ENCODE measurements around the gene ACER2. TPM values are rescaled to one million over a fixed set of nuclear protein-coding genes. Genes with fewer than 3 reads are reported as not detected.
"Not testable (repeated sequence)": the region's sequence is repeated elsewhere in the genome, so short reads cannot be mapped to it uniquely, and the experiment has no call there.

The ACER2 gene
- total RNA-seq, 2 experiments from 2014 or later = 2.0 to 2.2 TPM

GRCh38 chr9:19433729-19434128 lies 24.9 kb downstream of the ACER2 start:
- CTCF ChIA-PET; H3K27me3 Mint-ChIP-seq (ENCODE audit: low read depth); H3K9me3 Mint-ChIP-seq; H3K4me1 Mint-ChIP-seq (ENCODE audit: low read depth); H3K4me3 Mint-ChIP-seq; H3K27ac Mint-ChIP-seq; DNase-seq; intact Hi-C loops (cut with micrococcal nuclease); H3K36me3 Mint-ChIP-seq (ENCODE audit: low read depth): not testable (repeated sequence)

GRCh38 chr9:19440376-19440775 lies 31.6 kb downstream of the ACER2 start:
- H3K36me3 Mint-ChIP-seq (ENCODE audit: low read depth) = peaks cover 2% of the 10 kb centered on the region
- CTCF ChIA-PET = interaction anchor here (0.7 to 1.1 kb wide), 3 partner anchors 17 to 25 kb away, joined by 3 to 4 read pairs (median 3); no protein-coding TSS in a partner anchor
- H3K27ac Mint-ChIP-seq = no peak overlapping the region
- DNase-seq = no peak
- no peaks in the 10 kb centered on the region for H3K9me3 Mint-ChIP-seq
- H3K27me3 Mint-ChIP-seq (ENCODE audit: low read depth) = no peaks in the 10 kb centered on the region
- peaks cover 17% of the 10 kb centered on the region for H3K4me1 Mint-ChIP-seq (ENCODE audit: low read depth)
- intact Hi-C loops (cut with micrococcal nuclease) = no loop called here
- no peak overlapping the region for H3K4me3 Mint-ChIP-seq

- Mint-ChIP-seq H3K4me3 (peak overlapping the region; percentile 45), H3K27me3 (ENCODE audit: low read depth) (no peaks in the 10 kb centered on the region), H3K9me3 (no peaks in the 10 kb centered on the region), H3K4me1 (ENCODE audit: low read depth) (peaks cover 17% of the 10 kb centered on the region), H3K36me3 (ENCODE audit: low read depth) (peaks cover 2% of the 10 kb centered on the region), H3K27ac (peak overlapping the region; percentile 40)
- intact Hi-C loops (cut with micrococcal nuclease) = loop anchor here (1.0 kb wide), 2 partner anchors 33 to 61 kb away; partner anchors contain the start of gene RPS6
- no peak for DNase-seq
- CTCF ChIA-PET = interaction anchor here (1.0 to 1.2 kb wide), 4 partner anchors 16 to 27 kb away, joined by 3 to 6 read pairs (median 4); no protein-coding TSS in a partner anchor
These were observed 32.2 kb downstream of the ACER2 start for GRCh38 chr9:19440823-19441580.

- intact Hi-C loops (cut with micrococcal nuclease) = loop anchor here (1.0 kb wide), 2 partner anchors 33 to 61 kb away; partner anchors contain the start of gene RPS6
- Mint-ChIP-seq H3K36me3 (ENCODE audit: low read depth) (peaks cover 2% of the 10 kb centered on the region), H3K27me3 (ENCODE audit: low read depth) (no peaks in the 10 kb centered on the region), H3K9me3 (no peaks in the 10 kb centered on the region), H3K4me1 (ENCODE audit: low read depth) (peaks cover 17% of the 10 kb centered on the region), H3K27ac (peak overlapping the region; percentile 40), H3K4me3 (peak overlapping the region; percentile 45)
- CTCF ChIA-PET = interaction anchor here (1.0 to 1.2 kb wide), 3 partner anchors 16 to 28 kb away, joined by 3 to 6 read pairs (median 4); no protein-coding TSS in a partner anchor
- DNase-seq = no peak
These were observed 32.9 kb downstream of the ACER2 start for GRCh38 chr9:19441730-19442129.

- intact Hi-C loops (cut with micrococcal nuclease) = no loop called here
- Mint-ChIP-seq H3K27me3 (ENCODE audit: low read depth) (no peaks in the 10 kb centered on the region), H3K4me1 (ENCODE audit: low read depth) (peaks cover 17% of the 10 kb centered on the region), H3K36me3 (ENCODE audit: low read depth) (peaks cover 2% of the 10 kb centered on the region), H3K27ac (no peak overlapping the region), H3K4me3 (no peak overlapping the region), H3K9me3 (no peaks in the 10 kb centered on the region)
- DNase-seq = no peak
- CTCF ChIA-PET = interaction anchor here (1.0 to 1.2 kb wide), 2 partner anchors 15 to 29 kb away, joined by 3 to 4 read pairs; no protein-coding TSS in a partner anchor
These were observed 33.4 kb downstream of the ACER2 start for GRCh38 chr9:19442240-19442639.

GRCh38 chr9:19445452-19445851 lies 36.6 kb downstream of the ACER2 start:
- H3K27me3 Mint-ChIP-seq (ENCODE audit: low read depth) = no peaks in the 10 kb centered on the region
- DNase-seq = no peak
- no peaks in the 10 kb centered on the region for H3K9me3 Mint-ChIP-seq
- H3K4me3 Mint-ChIP-seq = no peak overlapping the region
- CTCF ChIA-PET = interaction anchor here (1.4 kb wide), 1 partner anchor 20 kb away, joined by 4 read pairs; no protein-coding TSS in a partner anchor
- intact Hi-C loops (cut with micrococcal nuclease) = no loop called here
- H3K36me3 Mint-ChIP-seq (ENCODE audit: low read depth) = peaks cover 2% of the 10 kb centered on the region
- H3K4me1 Mint-ChIP-seq (ENCODE audit: low read depth) = peaks cover 17% of the 10 kb centered on the region
- H3K27ac Mint-ChIP-seq = no peak overlapping the region

- H3K4me1 Mint-ChIP-seq (ENCODE audit: low read depth) = peaks cover 11% of the 10 kb centered on the region
- CTCF ChIA-PET = interaction anchor here (0.6 to 0.9 kb wide), 3 partner anchors 11 to 99 kb away, joined by 3 to 6 read pairs (median 4); no protein-coding TSS in a partner anchor
- intact Hi-C loops (cut with micrococcal nuclease) = no loop called here
- peaks cover 3% of the 10 kb centered on the region for H3K36me3 Mint-ChIP-seq (ENCODE audit: low read depth)
- H3K4me3 Mint-ChIP-seq = no peak overlapping the region
- H3K27ac Mint-ChIP-seq = no peak overlapping the region
- no peak for DNase-seq
- H3K27me3 Mint-ChIP-seq (ENCODE audit: low read depth) = no peaks in the 10 kb centered on the region
- no peaks in the 10 kb centered on the region for H3K9me3 Mint-ChIP-seq
These were observed 37.6 kb downstream of the ACER2 start for GRCh38 chr9:19446361-19446861.

- no peak overlapping the region for H3K27ac Mint-ChIP-seq
- intact Hi-C loops (cut with micrococcal nuclease) = no loop called here
- CTCF ChIA-PET = interaction anchor here (1.7 kb wide), 1 partner anchor 366 kb away, joined by 4 read pairs; no protein-coding TSS in a partner anchor
- H3K4me1 Mint-ChIP-seq (ENCODE audit: low read depth) = no peaks in the 10 kb centered on the region
- no peak for DNase-seq
- H3K4me3 Mint-ChIP-seq = no peak overlapping the region
- no peaks in the 10 kb centered on the region for H3K9me3 Mint-ChIP-seq
- H3K36me3 Mint-ChIP-seq (ENCODE audit: low read depth) = peaks cover 3% of the 10 kb centered on the region
- H3K27me3 Mint-ChIP-seq (ENCODE audit: low read depth) = no peaks in the 10 kb centered on the region
These were observed 42.7 kb downstream of the ACER2 start for GRCh38 chr9:19451240-19452087.

GRCh38 chr9:19456426-19456825 lies 47.6 kb downstream of the ACER2 start:
- no peak overlapping the region for H3K27ac Mint-ChIP-seq
- intact Hi-C loops (cut with micrococcal nuclease) = loop anchor here (5.0 kb wide), 3 partner anchors 224 to 1924 kb away; partner anchors contain the start of gene DENND4C
- peaks cover 8% of the 10 kb centered on the region for H3K4me1 Mint-ChIP-seq (ENCODE audit: low read depth)
- no peaks in the 10 kb centered on the region for H3K27me3 Mint-ChIP-seq (ENCODE audit: low read depth)
- H3K36me3 Mint-ChIP-seq (ENCODE audit: low read depth) = peaks cover 1% of the 10 kb centered on the region
- DNase-seq = no peak
- no peaks in the 10 kb centered on the region for H3K9me3 Mint-ChIP-seq
- no peak overlapping the region for H3K4me3 Mint-ChIP-seq
- CTCF ChIA-PET = interaction anchor here (0.5 to 6.9 kb wide), 7 partner anchors 9 to 370 kb away, joined by 3 to 67 read pairs (median 4); partner anchors contain the start of gene DENND4C

- CTCF ChIA-PET = interaction anchor here (0.5 to 6.9 kb wide), 31 partner anchors 9 to 832 kb away, joined by 3 to 67 read pairs (median 3); partner anchors contain the start of genes DENND4C and RRAGA
- DNase-seq = peak; percentile 71
- peaks cover 8% of the 10 kb centered on the region for H3K4me1 Mint-ChIP-seq (ENCODE audit: low read depth)
- H3K36me3 Mint-ChIP-seq (ENCODE audit: low read depth) = no peaks in the 10 kb centered on the region
- intact Hi-C loops (cut with micrococcal nuclease) = loop anchor here (1.0 to 5.0 kb wide), 13 partner anchors 49 to 1925 kb away; partner anchors contain the start of genes DENND4C, RPS6 and RRAGA
- H3K4me3 Mint-ChIP-seq = peak overlapping the region; percentile 28
- H3K27me3 Mint-ChIP-seq (ENCODE audit: low read depth) = no peaks in the 10 kb centered on the region
- H3K27ac Mint-ChIP-seq = no peak overlapping the region
- H3K9me3 Mint-ChIP-seq = no peaks in the 10 kb centered on the region
These were observed 48.3 kb downstream of the ACER2 start for GRCh38 chr9:19456996-19457692.

- Mint-ChIP-seq H3K27ac (no peak overlapping the region), H3K27me3 (ENCODE audit: low read depth) (no peaks in the 10 kb centered on the region), H3K36me3 (ENCODE audit: low read depth) (no peaks in the 10 kb centered on the region), H3K4me3 (peak overlapping the region; percentile 28), H3K4me1 (ENCODE audit: low read depth) (peaks cover 8% of the 10 kb centered on the region), H3K9me3 (no peaks in the 10 kb centered on the region)
- intact Hi-C loops (cut with micrococcal nuclease) = loop anchor here (1.0 to 5.0 kb wide), 13 partner anchors 49 to 1925 kb away; partner anchors contain the start of genes DENND4C, RPS6 and RRAGA
- no peak for DNase-seq
- CTCF ChIA-PET = interaction anchor here (0.6 to 6.9 kb wide), 24 partner anchors 8 to 429 kb away, joined by 3 to 67 read pairs (median 4); partner anchors contain the start of genes DENND4C and RRAGA
These were observed 48.8 kb downstream of the ACER2 start for GRCh38 chr9:19457693-19458009.

All from activated naive CD4-positive, alpha-beta T cell treated with anti-CD3 and anti-CD28 coated beads for 36 hours (primary cell).